ENCODE measurements around the gene PACS2. TPM values are rescaled to one million over a fixed set of nuclear protein-coding genes. Genes with fewer than 3 reads are reported as not detected.

PACS2 gene
- total RNA-seq, 1 experiment from 2014 or later: 72.5 TPM

GRCh38 chr14:105350450-105351244 is 36.1 kb downstream of the PACS2 start:
- no peak for DNase-seq
- H3K23me2 ChIP-seq (ENCODE audit: insufficient read length, low read depth, low read length, poor library complexity, severe bottlenecking): no peaks in the 10 kb centered on the region
- H3T11ph ChIP-seq (ENCODE audit: low read length): no peak overlapping the region
- H2BK5ac ChIP-seq (ENCODE audit: insufficient read length, low read length): no peak overlapping the region
- Mint-ChIP-seq H3K9me3 (peaks cover 1 to 3% of the 10 kb centered on the region in 2 experiments; a peak in 2 of 5 replicates), H3K27ac (peak overlapping the region in 1 of 3 experiments; percentile 67; a peak in 1 of 7 replicates), H3K27me3 (ENCODE audit: low read depth) (no peaks in the 10 kb centered on the region), H3K4me1 (peaks cover 7 to 11% of the 10 kb centered on the region in 2 experiments), H3K36me3 (ENCODE audit: insufficient read depth in 1 of 3, low read depth in 3 of 3) (peaks cover 2 to 8% (median 2%) of the 10 kb centered on the region in 3 experiments; a peak in 6 of 7 replicates), H3K4me3 (no peak overlapping the region)
- H3K4me2 ChIP-seq (ENCODE audit: insufficient read depth, insufficient read length, low read length): no peak overlapping the region
- H2BK120ac ChIP-seq (ENCODE audit: low read depth, low read length, poor library complexity, severe bottlenecking): no peak overlapping the region
- H3K4me1 ChIP-seq (ENCODE audit: insufficient read depth, low read length): no peaks in the 10 kb centered on the region
- no peak overlapping the region for H3K14ac ChIP-seq (ENCODE audit: insufficient read depth, low read length)
- no peak overlapping the region for H2AK5ac ChIP-seq (ENCODE audit: insufficient read length, low read length)
- no peak overlapping the region for H3K27ac ChIP-seq (ENCODE audit: insufficient read length, low read depth, low read length)
- no peaks in the 10 kb centered on the region for H3K27me3 ChIP-seq (ENCODE audit: insufficient read depth, low read length)
- no peaks in the 10 kb centered on the region for H3K9me3 ChIP-seq (ENCODE audit: control insufficient read depth, low read depth, low read length)
- H3K23ac ChIP-seq (ENCODE audit: insufficient read length, low read depth, low read length): no peak overlapping the region
- no peak overlapping the region for H2BK15ac ChIP-seq (ENCODE audit: low read depth, low read length)
- no peak for TF ChIP-seq CTCF (conservative IDR thresholded peaks at IDR 0.05)
- no peak overlapping the region for H4K5ac ChIP-seq (ENCODE audit: insufficient read length, low read depth, low read length)
- H4K20me1 ChIP-seq (ENCODE audit: control insufficient read depth, insufficient read depth, insufficient read length): no peaks in the 10 kb centered on the region
- no peak overlapping the region for H3K56ac ChIP-seq (ENCODE audit: insufficient read length, low read depth, low read length)
- no peak overlapping the region for H2AFZ ChIP-seq (ENCODE audit: low read length)
- WGBS (ENCODE audit: extremely low coverage, insufficient read length, low lambda C conversion rate): no CpG with 5 or more reads among the region's 37 CpGs
- H3K4ac ChIP-seq (ENCODE audit: low read depth, low read length): no peak overlapping the region
- H3K18ac ChIP-seq (ENCODE audit: insufficient read length, low read depth, low read length): no peak overlapping the region
- H4K8ac ChIP-seq (replicated peaks; ENCODE audit: insufficient read length, low read depth, low read length): no peak overlapping the region
- H3K79me2 ChIP-seq (ENCODE audit: insufficient read depth, low read length): no peaks in the 10 kb centered on the region; the same call in 1 of the 2 replicates
- H2BK20ac ChIP-seq (ENCODE audit: low read depth, low read length, poor library complexity, severe bottlenecking): no peak overlapping the region
- no peak overlapping the region for H3K9ac ChIP-seq (ENCODE audit: extremely low read depth, insufficient read length, low read length)
- no peak overlapping the region for H4K91ac ChIP-seq (ENCODE audit: insufficient read length, low read depth, low read length)
- no peak overlapping the region for H2BK12ac ChIP-seq (ENCODE audit: insufficient read length, low read depth, low read length)
- H3K79me1 ChIP-seq (ENCODE audit: insufficient read depth, low read depth, low read length, poor library complexity, severe bottlenecking): no peaks in the 10 kb centered on the region
